Sciatic nerve (tissue), 2 donors: ENCODE results near the gene ARMH4. TPM values are rescaled to one million over a fixed set of nuclear protein-coding genes. Genes with fewer than 3 reads are reported as not detected.
"Not testable (repeated sequence)": the region's sequence is repeated elsewhere in the genome, so short reads cannot be mapped to it uniquely, and the experiment has no call there.

Source experiments
- ATAC-seq: fragments of 200-7000 bp; cut with Tn5 transposase; one replicate; pipeline ENCODE4 v1.9.1; 2020; ENCODE audit warnings: mild to moderate bottlenecking, moderate library complexity
- DNase-seq: peaks from one replicate; pipeline ENCODE4 v3.0.0-alpha.2; 2020; ENCODE audit warnings: low spot score
- intact Hi-C: fragments of 100-400 bp; cut with DNase I; formaldehyde crosslinking; loops from one replicate; pipeline ENCODE4 v1.14.2; 2022
- total RNA-seq: library from RNA; stranded (reverse); fragmentation: NEBNext Ultra II Directional; extraction: Animal tissue kit (Norgen Biotek cat#: 25700); gene quantifications from one replicate; pipeline ENCODE4 v1.2.1, GENCODE V29; 2021
- donor health status: DM: no; HTN: no; CAD: no.
- donor health status: DM: no; HTN: no; CAD: no.

Gene ARMH4
- total RNA-seq, 1 donor from 2014 or later: 11.5 TPM

DNA sequence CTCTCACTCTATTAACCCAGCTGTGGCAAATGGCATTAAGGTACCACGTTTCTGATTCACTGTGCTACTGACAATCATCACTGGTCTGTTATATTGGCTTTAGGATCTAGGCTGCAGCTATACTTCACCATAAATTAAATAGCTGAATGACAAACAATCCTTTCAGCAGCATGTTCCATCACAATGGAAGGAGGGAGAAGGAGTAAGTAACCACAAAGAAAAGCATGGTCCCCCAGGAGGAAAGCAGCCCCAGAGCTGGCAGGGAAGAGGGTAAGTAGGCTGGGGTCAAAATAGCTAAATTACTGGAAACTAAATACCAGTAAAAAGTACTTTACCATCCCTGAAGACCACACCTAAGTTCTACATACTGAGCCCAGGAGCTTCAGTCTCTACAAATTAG, 2.8 kb downstream of the ARMH4 start:
- ATAC-seq (no peak), DNase-seq (no peak)
- intact Hi-C loops: no loop called here

DNA sequence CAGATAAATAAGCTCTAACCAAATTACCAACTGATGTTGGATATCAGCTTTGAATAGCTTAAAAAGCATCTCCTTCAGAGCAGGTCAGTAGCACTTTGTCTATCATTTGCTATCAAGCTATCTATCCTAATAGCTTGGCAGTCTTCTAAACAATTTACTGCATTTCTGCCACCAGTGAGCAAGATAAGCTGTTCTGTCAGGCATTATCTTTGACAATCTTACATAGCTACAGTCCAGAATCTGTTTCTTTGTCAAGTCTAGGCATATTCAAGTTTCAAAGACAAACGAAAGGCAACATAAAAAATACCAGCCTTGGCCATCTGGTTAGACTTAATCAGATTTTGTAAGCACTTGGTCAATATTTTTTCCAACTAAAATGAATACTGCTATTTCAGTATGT, 5.6 kb downstream of the ARMH4 start:
- intact Hi-C loops: no loop called here
- DNase-seq (no peak), ATAC-seq (no peak)

DNA sequence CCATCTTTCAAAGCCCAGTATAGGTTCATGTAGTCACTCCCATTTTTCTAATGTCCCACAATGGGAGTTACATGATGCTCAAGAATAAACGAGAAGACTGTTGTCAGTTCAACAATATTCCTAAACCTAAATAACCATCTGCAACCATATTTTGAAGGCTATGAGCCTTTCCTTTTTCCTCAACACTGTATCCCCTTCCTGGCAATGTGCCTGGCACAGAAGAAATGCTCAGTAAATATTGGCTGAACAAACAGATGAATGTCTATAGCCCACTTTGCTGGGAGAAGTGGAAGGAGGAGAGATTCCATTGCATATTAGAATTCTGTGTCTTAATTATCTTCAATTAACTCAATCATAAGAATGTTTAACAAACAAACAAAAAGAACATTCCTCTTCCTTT, 6.1 kb downstream of the ARMH4 start:
- intact Hi-C loops: no loop called here
- DNase-seq: no peak
- no peak for ATAC-seq

DNA sequence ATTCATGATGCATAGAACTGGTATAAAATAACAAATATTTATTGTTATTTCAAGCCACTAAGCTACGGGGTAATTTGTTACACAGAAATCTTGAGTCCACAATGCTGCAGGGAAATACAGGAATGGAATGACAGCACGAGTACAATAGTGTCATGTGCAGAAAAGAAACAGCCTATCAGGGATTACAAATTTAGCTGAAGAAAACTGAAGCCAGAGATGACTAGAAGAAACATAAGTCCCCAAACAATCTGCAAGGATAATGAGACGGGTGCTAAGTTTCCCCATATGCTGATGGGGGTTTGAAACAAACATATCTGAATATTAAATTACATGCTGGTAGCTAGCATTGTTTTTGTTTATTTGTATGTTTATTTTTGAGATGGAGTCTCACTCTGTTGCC, 8.9 kb downstream of the ARMH4 start:
- ATAC-seq (no peak), DNase-seq (no peak)
- intact Hi-C loops: no loop called here

DNA sequence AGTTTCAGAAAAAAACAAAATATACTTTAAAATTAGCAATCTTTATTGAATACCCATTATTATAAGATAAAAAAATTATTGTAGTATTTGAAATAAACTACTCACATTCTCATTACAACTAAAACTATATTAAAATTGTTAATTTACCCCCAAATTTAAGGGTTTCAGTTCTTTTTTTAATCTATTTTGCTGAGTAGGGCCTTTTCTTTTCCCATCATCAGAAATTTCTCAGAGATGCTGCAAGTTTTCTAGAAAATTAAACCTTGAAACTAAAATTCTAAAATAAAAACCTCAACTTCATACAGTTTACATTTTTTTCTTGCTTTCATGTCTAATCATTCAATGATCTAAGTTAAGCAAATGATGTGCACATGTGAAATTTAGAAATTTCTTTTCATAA, 10.1 kb downstream of the ARMH4 start:
- intact Hi-C loops: no loop called here

GRCh38 chr14:58138714-58139482, 13.1 kb downstream of the ARMH4 start:
- ATAC-seq: no peak

More for the DNA sequence above, 10.1 kb downstream of the ARMH4 start:
- DNase-seq (no peak), ATAC-seq (no peak)

DNA sequence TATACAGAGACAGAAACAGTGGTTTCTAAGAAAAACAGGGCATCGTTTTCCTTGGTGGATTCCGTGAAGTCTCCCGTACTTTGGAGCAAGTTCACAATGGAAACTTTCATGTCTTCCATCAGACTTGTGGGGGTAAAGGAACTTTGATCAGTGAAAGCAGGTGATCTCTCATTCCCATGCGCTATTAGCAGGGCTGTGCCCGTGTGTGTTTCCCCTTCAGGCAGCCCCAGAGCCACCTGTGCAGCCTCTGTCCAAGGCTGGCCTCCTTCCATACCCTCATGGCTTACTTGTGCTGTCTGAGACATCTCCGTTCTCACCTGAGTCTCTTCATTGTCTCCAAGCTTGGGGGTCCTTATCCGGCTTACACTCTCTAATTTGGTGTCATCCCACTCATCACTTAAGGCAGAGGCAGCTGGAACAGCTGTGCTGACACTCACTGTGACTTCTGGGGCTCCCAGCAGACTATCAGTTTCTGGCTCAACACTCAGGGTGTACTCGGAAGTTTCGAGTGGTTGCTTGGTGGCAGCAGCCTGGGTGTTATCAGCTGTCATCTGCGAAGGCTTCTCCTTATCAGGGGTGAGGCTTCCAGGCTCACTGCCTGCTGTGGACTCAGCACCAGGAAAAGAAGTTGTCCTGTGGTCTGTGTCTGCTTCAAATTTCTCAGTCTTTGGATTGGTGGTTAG, 13.8 kb downstream of the ARMH4 start:
- no peak for ATAC-seq
- no peak for DNase-seq
- intact Hi-C loops: no loop called here

More at GRCh38 chr14:58138714-58139482, 13.1 kb downstream of the ARMH4 start:
- no peak for DNase-seq
- intact Hi-C loops: no loop called here

- DNase-seq: no peak
These were observed 18.3 kb downstream of the ARMH4 start for GRCh38 chr14:58133739-58134138.

GRCh38 chr14:58131386-58131785, 20.6 kb downstream of the ARMH4 start:
- DNase-seq (no peak), ATAC-seq (peak; percentile 83)
- intact Hi-C loops: no loop called here

More at GRCh38 chr14:58133739-58134138, 18.3 kb downstream of the ARMH4 start:
- intact Hi-C loops: no loop called here
- no peak for ATAC-seq

- ATAC-seq: no peak
- intact Hi-C loops: no loop called here
- DNase-seq: no peak
These were observed 21.8 kb downstream of the ARMH4 start for GRCh38 chr14:58130116-58130782.

DNA sequence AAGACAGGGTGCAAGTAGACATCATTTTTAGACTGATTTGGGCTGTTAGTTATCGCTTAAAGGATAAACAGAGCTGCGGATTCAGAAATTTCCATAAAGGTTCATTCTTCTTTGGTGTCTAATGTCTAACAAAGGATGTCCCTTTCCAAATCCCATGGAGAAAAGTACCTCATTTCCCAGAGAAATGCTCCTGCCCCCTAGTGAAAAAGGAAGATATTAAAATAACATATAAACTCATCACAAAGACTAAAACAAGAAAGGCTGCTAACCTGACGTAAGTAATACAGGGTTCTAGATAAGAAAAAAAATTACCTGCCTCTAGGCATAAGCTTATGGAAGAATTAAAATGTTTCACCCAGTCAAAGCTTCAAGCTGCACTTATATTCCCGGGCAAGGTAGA, 22.8 kb downstream of the ARMH4 start:
- intact Hi-C loops: no loop called here
- ATAC-seq: no peak
- DNase-seq: no peak

- intact Hi-C loops: no loop called here
- ATAC-seq (no peak), DNase-seq (no peak)
These were observed 23.6 kb downstream of the ARMH4 start for GRCh38 chr14:58128416-58128815.

- ATAC-seq, DNase-seq, intact Hi-C loops: not testable (repeated sequence)
These were observed 29.5 kb downstream of the ARMH4 start for GRCh38 chr14:58122546-58122945.

DNA sequence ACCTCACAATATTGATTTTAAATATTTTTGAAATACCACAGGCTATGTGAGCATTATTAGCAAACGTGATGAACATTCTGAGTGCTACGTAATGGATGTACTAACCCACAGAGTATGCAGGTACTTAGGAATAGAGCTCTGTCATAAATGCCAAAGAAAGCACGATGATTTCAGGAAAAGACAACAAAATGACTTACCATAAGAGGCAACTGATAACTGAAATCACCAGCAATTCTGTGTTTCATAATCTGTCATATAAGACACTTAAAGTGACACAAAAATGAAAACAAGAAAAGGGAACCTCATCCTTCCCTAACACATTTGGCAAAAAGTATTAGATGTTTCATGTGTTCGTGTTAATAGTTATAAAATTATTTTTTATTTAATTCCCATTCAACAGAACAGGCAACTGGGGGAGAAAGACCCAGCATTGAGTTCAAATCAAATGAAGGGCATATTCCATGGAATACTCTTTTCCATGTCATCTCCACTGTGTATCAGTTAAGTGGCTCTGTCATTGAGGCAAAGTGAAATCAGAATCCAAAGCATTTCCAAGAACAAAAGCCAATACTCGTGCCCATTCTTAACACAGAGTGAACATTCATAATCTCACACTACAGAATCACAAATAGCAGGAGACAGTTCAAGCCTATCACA, 30.4 kb downstream of the ARMH4 start:
- intact Hi-C loops: no loop called here
- ATAC-seq: no peak
- DNase-seq: no peak

- no peak for DNase-seq
- intact Hi-C loops: no loop called here
These were observed 32.6 kb downstream of the ARMH4 start for GRCh38 chr14:58119381-58119780.

GRCh38 chr14:58118097-58118815, 33.8 kb downstream of the ARMH4 start:
- ATAC-seq (no peak), DNase-seq (no peak)
- intact Hi-C loops: no loop called here

More at GRCh38 chr14:58119381-58119780, 32.6 kb downstream of the ARMH4 start:
- no peak for ATAC-seq

- intact Hi-C loops: no loop called here
- no peak for DNase-seq
- ATAC-seq: no peak
These were observed 42.3 kb downstream of the ARMH4 start for GRCh38 chr14:58109744-58110143.

- ATAC-seq: no peak
- no peak for DNase-seq
- intact Hi-C loops: no loop called here
These were observed 43.3 kb downstream of the ARMH4 start for GRCh38 chr14:58108717-58109116.
